ENCODE measurements around the gene FTCDNL1. TPM values are rescaled to one million over a fixed set of nuclear protein-coding genes. Genes with fewer than 3 reads are reported as not detected.

The FTCDNL1 gene
- polyA plus RNA-seq, 1 donor (not counting 4 experiments of a cell fraction or from before 2014, with no cell fraction given), result 0.96 TPM

DNA sequence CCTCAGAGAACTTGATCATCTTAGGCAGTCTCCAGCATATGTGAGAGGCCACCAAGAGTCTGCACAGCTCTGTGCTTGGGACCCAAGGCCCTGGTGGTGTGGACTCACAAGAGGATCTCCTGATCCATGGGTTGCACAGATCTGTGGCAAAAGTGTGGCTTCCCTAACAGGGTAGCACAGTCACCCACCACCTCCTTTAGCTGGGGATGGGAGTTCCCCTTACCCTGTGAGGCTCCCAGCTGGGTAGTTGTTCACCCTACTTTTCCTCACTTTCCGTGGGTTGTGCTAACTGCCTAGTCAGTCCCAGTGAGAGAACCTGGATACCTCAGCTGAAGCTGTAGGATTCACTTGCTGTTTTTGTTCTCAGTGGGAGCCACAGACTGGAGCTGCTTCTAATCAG lies 123.7 kb downstream of the FTCDNL1 start:
- DNase-seq (ENCODE audit: low read depth, low spot score), result no peak
- Histone ChIP-seq H3K9ac (ENCODE audit: control insufficient read depth, extremely low read depth, insufficient read depth, low read length) (no peak overlapping the region), H2AFZ (ENCODE audit: control insufficient read depth, low read length) (no peak overlapping the region), H3K36me3 (ENCODE audit: control insufficient read depth in 2 of 2, extremely low read depth in 1 of 2, insufficient read depth in 2 of 2, low read length in 2 of 2) (no peaks in the 10 kb centered on the region), H3K9me1 (ENCODE audit: control insufficient read depth, extremely low read depth, insufficient read depth, low read length) (no peaks in the 10 kb centered on the region), H3K4me3 (ENCODE audit: control insufficient read depth in 2 of 3, extremely low read depth in 1 of 3, insufficient read depth in 2 of 3, low read depth in 1 of 3, low read length in 3 of 3) (no peak overlapping the region), H3K9me3 (ENCODE audit: control insufficient read depth, low read depth, low read length) (no peaks in the 10 kb centered on the region), H3K4me1 (ENCODE audit: control insufficient read depth, extremely low read depth, insufficient read depth, low read length) (no peaks in the 10 kb centered on the region), H3K79me2 (ENCODE audit: control insufficient read depth, insufficient read depth, low read length) (no peaks in the 10 kb centered on the region), H3K27me3 (ENCODE audit: control insufficient read depth, extremely low read depth, insufficient read depth, low read length) (no peaks in the 10 kb centered on the region), H3K4me2 (ENCODE audit: control insufficient read depth, extremely low read depth, insufficient read depth, low read depth, low read length) (no peak overlapping the region), H4K20me1 (ENCODE audit: control insufficient read depth, extremely low read depth, insufficient read depth, low read length) (no peaks in the 10 kb centered on the region), H3K27ac (ENCODE audit: control insufficient read depth, insufficient read depth, low read length) (no peak overlapping the region)
- dilution Hi-C loops (cut with MboI; ENCODE audit: extremely low pct_ligation_motif_present, low sequenced_read_pairs), result no loop called here
- no peak for TF ChIP-seq EZH2 (IDR thresholded peaks at IDR 0.05; ENCODE audit: low read length)
- TF ChIP-seq, protein P1, sequence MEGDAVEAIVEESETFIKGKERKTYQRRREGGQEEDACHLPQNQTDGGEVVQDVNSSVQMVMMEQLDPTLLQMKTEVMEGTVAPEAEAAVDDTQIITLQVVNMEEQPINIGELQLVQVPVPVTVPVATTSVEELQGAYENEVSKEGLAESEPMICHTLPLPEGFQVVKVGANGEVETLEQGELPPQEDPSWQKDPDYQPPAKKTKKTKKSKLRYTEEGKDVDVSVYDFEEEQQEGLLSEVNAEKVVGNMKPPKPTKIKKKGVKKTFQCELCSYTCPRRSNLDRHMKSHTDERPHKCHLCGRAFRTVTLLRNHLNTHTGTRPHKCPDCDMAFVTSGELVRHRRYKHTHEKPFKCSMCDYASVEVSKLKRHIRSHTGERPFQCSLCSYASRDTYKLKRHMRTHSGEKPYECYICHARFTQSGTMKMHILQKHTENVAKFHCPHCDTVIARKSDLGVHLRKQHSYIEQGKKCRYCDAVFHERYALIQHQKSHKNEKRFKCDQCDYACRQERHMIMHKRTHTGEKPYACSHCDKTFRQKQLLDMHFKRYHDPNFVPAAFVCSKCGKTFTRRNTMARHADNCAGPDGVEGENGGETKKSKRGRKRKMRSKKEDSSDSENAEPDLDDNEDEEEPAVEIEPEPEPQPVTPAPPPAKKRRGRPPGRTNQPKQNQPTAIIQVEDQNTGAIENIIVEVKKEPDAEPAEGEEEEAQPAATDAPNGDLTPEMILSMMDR (optimal IDR thresholded peaks at IDR 0.05 in 1 of 3, IDR thresholded peaks at IDR 0.05 in 1 of 3, conservative IDR thresholded peaks at IDR 0.05 in 1 of 3; ENCODE audit: extremely low read depth in 1 of 3, insufficient read depth in 2 of 3, low read length in 3 of 3), result no peak
- FAIRE-seq, result no peak

DNA sequence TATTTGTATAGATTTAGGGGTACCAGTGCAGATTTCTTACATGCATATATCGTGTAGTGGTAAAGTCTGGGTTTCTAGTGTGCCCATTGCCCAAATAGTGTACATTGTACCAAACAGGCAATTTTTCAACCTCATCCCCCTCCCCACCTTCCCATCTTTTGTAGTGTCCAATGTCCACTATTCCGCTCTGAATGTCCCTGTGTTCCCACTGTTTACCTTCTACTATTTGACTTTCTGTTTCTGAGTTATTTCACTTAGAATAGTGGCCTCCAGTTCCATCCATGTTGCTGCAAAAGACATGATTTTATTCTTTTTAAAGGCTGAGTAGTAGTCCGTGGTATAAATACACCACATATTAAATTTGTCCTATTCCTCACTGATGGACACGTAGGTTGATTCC lies 132.9 kb downstream of the FTCDNL1 start:
- FAIRE-seq, result no peak
- Histone ChIP-seq H3K36me3 (ENCODE audit: control insufficient read depth in 2 of 2, extremely low read depth in 1 of 2, insufficient read depth in 2 of 2, low read length in 2 of 2) (no peaks in the 10 kb centered on the region), H3K4me3 (ENCODE audit: control insufficient read depth in 2 of 3, extremely low read depth in 1 of 3, insufficient read depth in 2 of 3, low read depth in 1 of 3, low read length in 3 of 3) (no peak overlapping the region), H3K27me3 (ENCODE audit: control insufficient read depth, extremely low read depth, insufficient read depth, low read length) (no peaks in the 10 kb centered on the region), H4K20me1 (ENCODE audit: control insufficient read depth, extremely low read depth, insufficient read depth, low read length) (no peaks in the 10 kb centered on the region), H3K4me1 (ENCODE audit: control insufficient read depth, extremely low read depth, insufficient read depth, low read length) (no peaks in the 10 kb centered on the region), H3K9me3 (ENCODE audit: control insufficient read depth, low read depth, low read length) (no peaks in the 10 kb centered on the region), H3K27ac (ENCODE audit: control insufficient read depth, insufficient read depth, low read length) (no peak overlapping the region), H3K79me2 (ENCODE audit: control insufficient read depth, insufficient read depth, low read length) (no peaks in the 10 kb centered on the region), H3K4me2 (ENCODE audit: control insufficient read depth, extremely low read depth, insufficient read depth, low read depth, low read length) (no peak overlapping the region), H2AFZ (ENCODE audit: control insufficient read depth, low read length) (no peak overlapping the region), H3K9me1 (ENCODE audit: control insufficient read depth, extremely low read depth, insufficient read depth, low read length) (no peaks in the 10 kb centered on the region), H3K9ac (ENCODE audit: control insufficient read depth, extremely low read depth, insufficient read depth, low read length) (no peak overlapping the region)
- DNase-seq (ENCODE audit: low read depth, low spot score), result no peak
- TF ChIP-seq, protein P1 (optimal IDR thresholded peaks at IDR 0.05 in 1 of 3, IDR thresholded peaks at IDR 0.05 in 1 of 3, conservative IDR thresholded peaks at IDR 0.05 in 1 of 3; ENCODE audit: extremely low read depth in 1 of 3, insufficient read depth in 2 of 3, low read length in 3 of 3), result no peak
- no peak for TF ChIP-seq EZH2 (IDR thresholded peaks at IDR 0.05; ENCODE audit: low read length)
- dilution Hi-C loops (cut with MboI; ENCODE audit: extremely low pct_ligation_motif_present, low sequenced_read_pairs), result no loop called here
